PC-9 (cell line): Measurements from ENCODE around the gene UXT. TPM values are rescaled to one million over a fixed set of nuclear protein-coding genes. Genes with fewer than 3 reads are reported as not detected.
"Not testable (repeated sequence)": the region's sequence is repeated elsewhere in the genome, so short reads cannot be mapped to it uniquely, and the experiment has no call there.

ENCODE experiments used
- BruUV-seq: library from RNA; stranded (reverse); fragments of 400-500 nt; replicated peaks from 2 replicates; lab custom pipeline; 2021; lab: Mats Ljungman, UMichigan
- CTCF ChIA-PET: fragments of 300-600 bp; sonication (Branson Sonifier 250); formaldehyde crosslinking; loops from one replicate; lab custom pipeline; 2022; ENCODE audit warnings: antibody characterized with exemption; lab: Charles Lee
- POLR2A ChIA-PET: fragments of 300-600 bp; sonication (Branson Sonifier 250); formaldehyde crosslinking; loops from one replicate; lab custom pipeline; 2022; ENCODE audit warnings: antibody characterized with exemption; ENCODE audit not compliant: unreplicated experiment; lab: Charles Lee
- DNase-seq, 2 experiments: peaks; one replicate each; pipeline versions ENCODE4 v3.0.0 to v3.0.0-alpha.2; 2015 to 2022; ENCODE audit warnings: mixed read lengths in 1 of 2
- H2AFZ ChIP-seq: fragments of 200-600 bp; sonication (generic); 2 replicates; pipeline ENCODE4 v1.8.1; 2017; ENCODE audit warnings: antibody characterized with exemption
- H3F3A ChIP-seq: fragments of 200-600 bp; sonication (generic); 2 replicates; pipeline ENCODE4 v1.8.1; 2017; ENCODE audit warnings: antibody characterized with exemption, mild to moderate bottlenecking, low read depth; ENCODE audit not compliant: insufficient read depth
- H3K27ac ChIP-seq: fragments of 200-600 bp; sonication (generic); 2 replicates; pipeline ENCODE4 v1.6.1; 2016; ENCODE audit warnings: mixed run types
- H3K27me3 ChIP-seq: fragments of 200-600 bp; sonication (generic); 2 replicates; pipeline ENCODE4 v1.6.1; 2016; ENCODE audit warnings: low read depth, mixed run types; ENCODE audit not compliant: insufficient read depth
- H3K36me3 ChIP-seq: fragments of 200-600 bp; sonication (generic); 2 replicates; pipeline ENCODE4 v1.6.1; 2016; ENCODE audit warnings: low read depth, mixed run types
- H3K4me1 ChIP-seq: fragments of 200-600 bp; sonication (generic); replicated peaks from 2 replicates; pipeline ENCODE4 v1.6.1; 2016; ENCODE audit warnings: mixed run types; ENCODE audit not compliant: insufficient read depth
- H3K4me2 ChIP-seq: fragments of 200-600 bp; sonication (generic); 2 replicates; pipeline ENCODE4 v1.6.1; 2017; ENCODE audit warnings: mixed run types
- H3K4me3 ChIP-seq: fragments of 200-600 bp; sonication (generic); 2 replicates; pipeline ENCODE4 v1.6.1; 2016; ENCODE audit warnings: mixed run types
- H3K79me2 ChIP-seq: fragments of 200-600 bp; sonication (generic); 2 replicates; pipeline ENCODE4 v1.6.1; 2017; ENCODE audit warnings: low read depth, mixed run types
- H3K9me2 ChIP-seq: fragments of 200-600 bp; sonication (generic); 2 replicates; pipeline ENCODE4 v1.8.1; 2017; ENCODE audit warnings: mild to moderate bottlenecking; ENCODE audit not compliant: insufficient read depth
- H3K9me3 ChIP-seq: fragments of 200-600 bp; sonication (generic); 2 replicates; pipeline ENCODE4 v1.8.1; 2016; ENCODE audit warnings: low read depth; ENCODE audit not compliant: insufficient read depth
- H4K20me1 ChIP-seq: fragments of 200-600 bp; sonication (generic); 2 replicates; pipeline ENCODE4 v1.8.1; 2017; ENCODE audit not compliant: insufficient read depth
- EZH2 ChIP-seq: fragments of 200-600 bp; sonication (generic); IDR thresholded peaks from 2 replicates; pipeline ENCODE4 v1.8.0; 2017; ENCODE audit warnings: antibody characterized with exemption, low read depth
- intact Hi-C: fragments of 100-400 bp; cut with micrococcal nuclease; formaldehyde crosslinking; loops from one replicate; pipeline ENCODE4 v1.10.0; 2022; ENCODE audit not compliant: unreplicated experiment
- total RNA-seq: library from RNA; stranded (reverse); gene quantifications from 2 replicates; pipeline ENCODE4 v1.2.3, GENCODE V29; 2021
- TF ChIP-seq, protein P1 (sequence below): fragments of 200-600 bp; sonication (generic); conservative IDR thresholded peaks from 2 replicates; pipeline ENCODE4 v1.6.1; 2017; ENCODE audit warnings: mixed run types, antibody characterized with exemption, mild to moderate bottlenecking, moderate library complexity

UXT gene
- total RNA-seq, 1 experiment from 2014 or later: 53.8 TPM

DNA sequence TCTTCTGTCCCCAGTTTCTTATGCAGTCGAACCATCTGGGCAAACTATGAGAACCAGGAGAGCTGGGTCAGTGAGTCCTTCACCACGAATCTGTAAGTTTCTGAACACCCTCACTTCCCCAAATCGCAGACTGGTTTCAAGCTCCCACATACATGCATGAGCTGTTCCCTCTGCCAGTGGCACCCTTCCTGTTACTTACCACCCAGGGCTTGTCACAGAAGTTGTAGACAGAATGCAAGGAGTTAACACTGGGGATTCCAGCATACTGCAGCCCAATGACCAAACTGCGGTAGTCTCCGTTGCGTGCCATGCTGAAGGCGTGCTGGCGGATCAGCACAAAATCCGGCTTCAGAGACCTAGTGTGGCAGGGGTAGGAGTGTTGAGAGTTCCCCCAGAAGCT is 54.0 kb downstream of the UXT start:
- Histone ChIP-seq H3K4me3 (no peak overlapping the region), H3K36me3 (no peaks in the 10 kb centered on the region), H3K27ac (no peak overlapping the region), H2AFZ (no peak overlapping the region), H3K4me1 (no peaks in the 10 kb centered on the region), H3K9me2 (no peaks in the 10 kb centered on the region), H3F3A (no peaks in the 10 kb centered on the region), H3K4me2 (no peak overlapping the region), H3K27me3 (no peaks in the 10 kb centered on the region), H4K20me1 (no peaks in the 10 kb centered on the region), H3K79me2 (no peaks in the 10 kb centered on the region), H3K9me3 (no peaks in the 10 kb centered on the region)
- BruUV-seq: no TSS peak
- intact Hi-C loops: no loop called here
- ChIA-PET CTCF (no interaction called here), POLR2A (no interaction called here)
- no peak for DNase-seq
- TF ChIP-seq EZH2: no peak
- TF ChIP-seq, protein P1, sequence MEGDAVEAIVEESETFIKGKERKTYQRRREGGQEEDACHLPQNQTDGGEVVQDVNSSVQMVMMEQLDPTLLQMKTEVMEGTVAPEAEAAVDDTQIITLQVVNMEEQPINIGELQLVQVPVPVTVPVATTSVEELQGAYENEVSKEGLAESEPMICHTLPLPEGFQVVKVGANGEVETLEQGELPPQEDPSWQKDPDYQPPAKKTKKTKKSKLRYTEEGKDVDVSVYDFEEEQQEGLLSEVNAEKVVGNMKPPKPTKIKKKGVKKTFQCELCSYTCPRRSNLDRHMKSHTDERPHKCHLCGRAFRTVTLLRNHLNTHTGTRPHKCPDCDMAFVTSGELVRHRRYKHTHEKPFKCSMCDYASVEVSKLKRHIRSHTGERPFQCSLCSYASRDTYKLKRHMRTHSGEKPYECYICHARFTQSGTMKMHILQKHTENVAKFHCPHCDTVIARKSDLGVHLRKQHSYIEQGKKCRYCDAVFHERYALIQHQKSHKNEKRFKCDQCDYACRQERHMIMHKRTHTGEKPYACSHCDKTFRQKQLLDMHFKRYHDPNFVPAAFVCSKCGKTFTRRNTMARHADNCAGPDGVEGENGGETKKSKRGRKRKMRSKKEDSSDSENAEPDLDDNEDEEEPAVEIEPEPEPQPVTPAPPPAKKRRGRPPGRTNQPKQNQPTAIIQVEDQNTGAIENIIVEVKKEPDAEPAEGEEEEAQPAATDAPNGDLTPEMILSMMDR: no peak

DNA sequence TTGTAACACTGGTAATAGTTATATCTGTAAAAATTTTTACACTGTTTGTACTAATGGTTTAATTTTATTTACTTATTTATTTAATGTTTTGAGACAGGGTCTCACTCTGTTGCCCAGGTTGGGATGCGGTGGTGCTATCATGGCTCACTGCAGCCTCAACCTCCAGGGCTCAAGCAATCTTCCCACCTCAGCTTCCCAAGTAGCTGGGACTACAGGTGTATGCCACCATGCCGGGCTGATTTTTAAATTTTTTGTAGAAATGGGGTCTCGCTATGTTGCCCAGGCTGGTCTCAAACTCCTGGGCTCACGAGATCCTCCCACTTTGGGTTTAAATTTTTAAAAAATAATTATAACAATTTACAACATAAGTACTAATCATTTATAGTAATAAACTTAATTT is 55.9 kb downstream of the UXT start:
- H3K27me3 ChIP-seq, H3K79me2 ChIP-seq, H4K20me1 ChIP-seq, H3K4me3 ChIP-seq, H2AFZ ChIP-seq, H3K9me3 ChIP-seq, DNase-seq, CTCF ChIA-PET, H3K27ac ChIP-seq, BruUV-seq, H3K9me2 ChIP-seq, H3F3A ChIP-seq, H3K4me1 ChIP-seq, POLR2A ChIA-PET, H3K36me3 ChIP-seq, intact Hi-C loops, H3K4me2 ChIP-seq: not testable (repeated sequence)

Other genes with a start within 250 kb of the UXT start
- 1.8 and 3.1 TPM in 2 replicates for gene ZNF41, start 176.0 kb downstream of the UXT start, total RNA-seq
- gene ARAF, start 98.0 kb downstream of the UXT start, total RNA-seq: 27.3 and 31.1 TPM in 2 replicates
- gene TIMP1, start 76.7 kb downstream of the UXT start, total RNA-seq: 48.6 and 59.5 TPM in 2 replicates
- gene SYN1, start 39.3 kb downstream of the UXT start, total RNA-seq: not detected in 2 replicates
- 0.48 and 0.53 TPM in 2 replicates for gene CFP, start 29.2 kb downstream of the UXT start, total RNA-seq
- gene ELK1, start 8.6 kb downstream of the UXT start, total RNA-seq: 16.4 and 22.0 TPM in 2 replicates
- 2.0 and 3.7 TPM in 2 replicates for gene ZNF81, start 177.7 kb upstream of the UXT start, total RNA-seq